Measurements from ENCODE around the gene PAPOLA. TPM values are rescaled to one million over a fixed set of nuclear protein-coding genes. Genes with fewer than 3 reads are reported as not detected.

The PAPOLA gene
- total and polyA plus RNA-seq, 2 experiments from 2014 or later: 198 to 237 TPM

GRCh38 chr14:96587823-96588385 is 85.7 kb downstream of the PAPOLA start (continued):
- TF ChIP-seq, protein P1, sequence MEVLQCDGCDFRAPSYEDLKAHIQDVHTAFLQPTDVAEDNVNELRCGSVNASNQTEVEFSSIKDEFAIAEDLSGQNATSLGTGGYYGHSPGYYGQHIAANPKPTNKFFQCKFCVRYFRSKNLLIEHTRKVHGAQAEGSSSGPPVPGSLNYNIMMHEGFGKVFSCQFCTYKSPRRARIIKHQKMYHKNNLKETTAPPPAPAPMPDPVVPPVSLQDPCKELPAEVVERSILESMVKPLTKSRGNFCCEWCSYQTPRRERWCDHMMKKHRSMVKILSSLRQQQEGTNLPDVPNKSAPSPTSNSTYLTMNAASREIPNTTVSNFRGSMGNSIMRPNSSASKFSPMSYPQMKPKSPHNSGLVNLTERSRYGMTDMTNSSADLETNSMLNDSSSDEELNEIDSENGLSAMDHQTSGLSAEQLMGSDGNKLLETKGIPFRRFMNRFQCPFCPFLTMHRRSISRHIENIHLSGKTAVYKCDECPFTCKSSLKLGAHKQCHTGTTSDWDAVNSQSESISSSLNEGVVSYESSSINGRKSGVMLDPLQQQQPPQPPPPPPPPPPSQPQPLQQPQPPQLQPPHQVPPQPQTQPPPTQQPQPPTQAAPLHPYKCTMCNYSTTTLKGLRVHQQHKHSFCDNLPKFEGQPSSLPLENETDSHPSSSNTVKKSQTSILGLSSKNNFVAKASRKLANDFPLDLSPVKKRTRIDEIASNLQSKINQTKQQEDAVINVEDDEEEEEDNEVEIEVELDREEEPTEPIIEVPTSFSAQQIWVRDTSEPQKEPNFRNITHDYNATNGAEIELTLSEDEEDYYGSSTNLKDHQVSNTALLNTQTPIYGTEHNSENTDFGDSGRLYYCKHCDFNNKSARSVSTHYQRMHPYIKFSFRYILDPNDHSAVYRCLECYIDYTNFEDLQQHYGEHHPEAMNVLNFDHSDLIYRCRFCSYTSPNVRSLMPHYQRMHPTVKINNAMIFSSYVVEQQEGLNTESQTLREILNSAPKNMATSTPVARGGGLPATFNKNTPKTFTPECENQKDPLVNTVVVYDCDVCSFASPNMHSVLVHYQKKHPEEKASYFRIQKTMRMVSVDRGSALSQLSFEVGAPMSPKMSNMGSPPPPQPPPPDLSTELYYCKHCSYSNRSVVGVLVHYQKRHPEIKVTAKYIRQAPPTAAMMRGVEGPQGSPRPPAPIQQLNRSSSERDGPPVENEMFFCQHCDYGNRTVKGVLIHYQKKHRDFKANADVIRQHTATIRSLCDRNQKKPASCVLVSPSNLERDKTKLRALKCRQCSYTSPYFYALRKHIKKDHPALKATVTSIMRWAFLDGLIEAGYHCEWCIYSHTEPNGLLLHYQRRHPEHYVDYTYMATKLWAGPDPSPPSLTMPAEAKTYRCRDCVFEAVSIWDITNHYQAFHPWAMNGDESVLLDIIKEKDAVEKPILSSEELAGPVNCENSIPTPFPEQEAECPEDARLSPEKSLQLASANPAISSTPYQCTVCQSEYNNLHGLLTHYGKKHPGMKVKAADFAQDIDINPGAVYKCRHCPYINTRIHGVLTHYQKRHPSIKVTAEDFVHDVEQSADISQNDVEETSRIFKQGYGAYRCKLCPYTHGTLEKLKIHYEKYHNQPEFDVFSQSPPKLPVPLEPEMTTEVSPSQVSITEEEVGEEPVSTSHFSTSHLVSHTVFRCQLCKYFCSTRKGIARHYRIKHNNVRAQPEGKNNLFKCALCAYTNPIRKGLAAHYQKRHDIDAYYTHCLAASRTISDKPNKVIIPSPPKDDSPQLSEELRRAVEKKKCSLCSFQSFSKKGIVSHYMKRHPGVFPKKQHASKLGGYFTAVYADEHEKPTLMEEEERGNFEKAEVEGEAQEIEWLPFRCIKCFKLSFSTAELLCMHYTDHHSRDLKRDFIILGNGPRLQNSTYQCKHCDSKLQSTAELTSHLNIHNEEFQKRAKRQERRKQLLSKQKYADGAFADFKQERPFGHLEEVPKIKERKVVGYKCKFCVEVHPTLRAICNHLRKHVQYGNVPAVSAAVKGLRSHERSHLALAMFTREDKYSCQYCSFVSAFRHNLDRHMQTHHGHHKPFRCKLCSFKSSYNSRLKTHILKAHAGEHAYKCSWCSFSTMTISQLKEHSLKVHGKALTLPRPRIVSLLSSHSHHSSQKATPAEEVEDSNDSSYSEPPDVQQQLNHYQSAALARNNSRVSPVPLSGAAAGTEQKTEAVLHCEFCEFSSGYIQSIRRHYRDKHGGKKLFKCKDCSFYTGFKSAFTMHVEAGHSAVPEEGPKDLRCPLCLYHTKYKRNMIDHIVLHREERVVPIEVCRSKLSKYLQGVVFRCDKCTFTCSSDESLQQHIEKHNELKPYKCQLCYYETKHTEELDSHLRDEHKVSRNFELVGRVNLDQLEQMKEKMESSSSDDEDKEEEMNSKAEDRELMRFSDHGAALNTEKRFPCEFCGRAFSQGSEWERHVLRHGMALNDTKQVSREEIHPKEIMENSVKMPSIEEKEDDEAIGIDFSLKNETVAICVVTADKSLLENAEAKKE (CRISPR knock-in tag; IDR thresholded peaks at IDR 0.05): no peak
- TF ChIP-seq CREB1 (CRISPR knock-in tag; IDR thresholded peaks at IDR 0.05; ENCODE audit: low read depth): no peak
- no peak for TF ChIP-seq EZH2 (IDR thresholded peaks at IDR 0.05; ENCODE audit: low read depth, unreplicated experiment)
- TF ChIP-seq STAT1 (IDR thresholded peaks at IDR 0.05; ENCODE audit: unreplicated experiment): no peak
- TF ChIP-seq POLR2AphosphoS5 (IDR thresholded peaks at IDR 0.05; ENCODE audit: low read depth): no peak

DNA sequence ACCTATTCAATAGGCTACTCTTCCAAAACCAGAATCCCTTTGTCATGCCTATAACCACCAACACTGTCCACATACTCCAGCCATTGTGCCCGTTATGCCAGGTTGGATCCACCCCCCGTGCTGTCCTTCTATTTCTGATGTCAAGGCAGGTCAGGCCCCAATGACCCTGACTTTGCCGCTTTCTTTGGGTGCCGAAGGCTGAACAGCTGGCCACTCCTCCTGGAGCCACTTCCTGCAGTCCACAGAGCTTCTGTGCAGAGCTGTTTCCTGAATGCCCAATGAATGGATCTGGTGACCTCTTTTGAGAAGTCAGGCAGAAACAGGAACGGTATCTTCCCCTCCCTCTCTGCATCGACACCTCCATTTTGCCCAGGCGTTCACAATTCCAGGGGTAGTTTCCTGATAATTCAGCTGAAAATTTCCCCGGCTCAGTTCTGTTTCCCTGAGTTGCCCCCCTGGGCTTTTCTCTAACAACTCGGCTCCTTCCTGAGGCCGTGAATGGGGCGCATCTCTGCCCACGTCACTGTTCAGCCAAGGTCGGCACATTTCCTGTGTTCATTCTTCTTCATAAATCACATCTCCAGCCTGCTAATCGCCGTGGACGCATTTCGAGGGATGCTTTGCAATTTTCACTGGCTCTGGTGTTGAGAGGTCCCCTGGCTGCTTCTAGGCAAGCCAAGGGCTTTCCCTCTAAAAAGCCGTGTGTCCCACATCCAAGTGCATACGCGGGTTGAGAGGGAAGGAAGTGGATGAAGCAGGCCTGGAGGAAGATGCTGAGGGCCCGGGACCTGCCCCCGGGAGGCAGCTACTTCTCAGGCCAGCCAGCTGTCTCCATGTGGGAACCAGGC is 86.5 kb downstream of the PAPOLA start:
- peaks cover 20% of the 10 kb centered on the region for H3K4me1 Mint-ChIP-seq
- no peak overlapping the region for H3K4me3 Mint-ChIP-seq
- H2AFZ ChIP-seq: no peak overlapping the region; the same call in 1 of the 2 replicates
- no peaks in the 10 kb centered on the region for H3F3A ChIP-seq (replicated peaks; ENCODE audit: low read depth)
- no peak for TF ChIP-seq NANOG (IDR thresholded peaks at IDR 0.05; ENCODE audit: borderline replicate concordance)
- TF ChIP-seq POLR2AphosphoS5 (IDR thresholded peaks at IDR 0.05; ENCODE audit: low read depth): no peak
- TF ChIP-seq, protein P1 (CRISPR knock-in tag; IDR thresholded peaks at IDR 0.05): no peak
- no peak for DNase-seq (ENCODE audit: low spot score)
- no peaks in the 10 kb centered on the region for H3K9me3 Mint-ChIP-seq
- peaks cover 8% of the 10 kb centered on the region for H3K27me3 ChIP-seq (ENCODE audit: insufficient read depth)
- H3K27ac ChIP-seq (ENCODE audit: low read depth): no peak overlapping the region
- H3K4me1 ChIP-seq (ENCODE audit: insufficient read depth): peaks cover 9% of the 10 kb centered on the region
- no peak overlapping the region for H3K4me3 ChIP-seq
- peaks cover 15% of the 10 kb centered on the region for H3K27me3 Mint-ChIP-seq (ENCODE audit: insufficient read depth, low read depth, poor library complexity)
- no peak overlapping the region for H3K4me2 ChIP-seq
- H3K9me2 ChIP-seq (ENCODE audit: insufficient read depth): no peaks in the 10 kb centered on the region
- no peaks in the 10 kb centered on the region for H3K36me3 ChIP-seq (ENCODE audit: insufficient read depth)
- H3K79me2 ChIP-seq (replicated peaks; ENCODE audit: insufficient read depth): no peaks in the 10 kb centered on the region
- ATAC-seq: no peak
- H3K27ac Mint-ChIP-seq: no peak overlapping the region
- H4K20me1 ChIP-seq (replicated peaks; ENCODE audit: insufficient read depth): no peaks in the 10 kb centered on the region
- H3K36me3 Mint-ChIP-seq (ENCODE audit: low read depth): no peaks in the 10 kb centered on the region

All from GM23338 (cell line).